A549 (cell line): ENCODE results near the gene CACNA1G.
A peak's percentile ranks its signal among the peaks of the same experiment; 100 is the strongest.

Experiments
- BHLHE40 ChIP-seq: IDR thresholded peaks from 2 replicates; pipeline ENCODE4 v1.6.1; 2012; ENCODE audit warnings: low read depth, low read length, inconsistent platforms
- EHF ChIP-seq: fragments of 250-450 bp; sonication (Bioruptor Pico); IDR thresholded peaks from 2 replicates; pipeline ENCODE4 v1.5.0; 2020; ENCODE audit warnings: mild to moderate bottlenecking
- EP300 ChIP-seq, 2 experiments: fragments of >200 bp; sonication (Bioruptor Twin); formaldehyde crosslinking; IDR thresholded peaks; 2 replicates in 1 of 2; 3 replicates in 1 of 2; pipeline ENCODE4 v1.6.1; 2016 to 2017
- FOSL2 ChIP-seq, 2 experiments: fragments of 450-650 bp in 1 of 2; fragments of >200 bp in 1 of 2; sonication (Bioruptor Twin) in 1 of 2; formaldehyde crosslinking; IDR thresholded peaks; 2 replicates each; pipeline versions ENCODE4 v1.5.0 to v1.6.1; 2016 to 2020; ENCODE audit warnings: mild to moderate bottlenecking in 1 of 2, moderate library complexity in 1 of 2
- HDAC2 ChIP-seq: fragments of 200-600 bp; sonication (generic); IDR thresholded peaks from 2 replicates; pipeline ENCODE4 v1.6.1; 2016
- NFE2L2 ChIP-seq: fragments of 150-350 bp; conservative IDR thresholded peaks from 2 replicates; pipeline ENCODE4 v1.6.1; 2014; ENCODE audit warnings: low read length
- POLR2A ChIP-seq: IDR thresholded peaks from 2 replicates; pipeline ENCODE4 v1.6.1; 2012; ENCODE audit warnings: mild to moderate bottlenecking, low read length
- POLR2AphosphoS2 ChIP-seq: conservative IDR thresholded peaks from 2 replicates; pipeline ENCODE4 v1.6.1; 2012; ENCODE audit warnings: low read length, improper control_type of control experiment, inconsistent platforms
- RAD21 ChIP-seq, 2 experiments: fragments of >200 bp in 1 of 2; sonication (Bioruptor Twin) in 1 of 2; formaldehyde crosslinking in 1 of 2; IDR thresholded peaks in 1 of 2; conservative IDR thresholded peaks in 1 of 2; 2 replicates in 1 of 2; 3 replicates in 1 of 2; pipeline ENCODE4 v1.6.1; 2012 to 2018; ENCODE audit warnings: inconsistent platforms in 1 of 2
- SREBF2 ChIP-seq: fragments of 450-650 bp; IDR thresholded peaks from 2 replicates; pipeline ENCODE4 v1.6.1; 2014; ENCODE audit warnings: mild to moderate bottlenecking, moderate library complexity
- TP53 ChIP-seq: fragments of 250-450 bp; sonication (Bioruptor Pico); IDR thresholded peaks from 2 replicates; pipeline ENCODE4 v1.5.0; 2021; ENCODE audit warnings: mild to moderate bottlenecking, moderate library complexity
- ZC3H11A ChIP-seq: fragments of 450-650 bp; IDR thresholded peaks from 2 replicates; pipeline ENCODE4 v1.6.1; 2014; ENCODE audit warnings: antibody characterized with exemption, mild to moderate bottlenecking
- TF ChIP-seq, protein P1 (sequence below): fragments of >200 bp; sonication (Bioruptor Twin); formaldehyde crosslinking; IDR thresholded peaks from 3 replicates; pipeline ENCODE4 v1.5.1; 2016
- TF ChIP-seq, protein P2 (sequence below): fragments of 250-450 bp; sonication (Bioruptor Pico); IDR thresholded peaks from 2 replicates; pipeline ENCODE4 v1.5.0; 2021; ENCODE audit warnings: mild to moderate bottlenecking, moderate library complexity, borderline replicate concordance

DNA sequence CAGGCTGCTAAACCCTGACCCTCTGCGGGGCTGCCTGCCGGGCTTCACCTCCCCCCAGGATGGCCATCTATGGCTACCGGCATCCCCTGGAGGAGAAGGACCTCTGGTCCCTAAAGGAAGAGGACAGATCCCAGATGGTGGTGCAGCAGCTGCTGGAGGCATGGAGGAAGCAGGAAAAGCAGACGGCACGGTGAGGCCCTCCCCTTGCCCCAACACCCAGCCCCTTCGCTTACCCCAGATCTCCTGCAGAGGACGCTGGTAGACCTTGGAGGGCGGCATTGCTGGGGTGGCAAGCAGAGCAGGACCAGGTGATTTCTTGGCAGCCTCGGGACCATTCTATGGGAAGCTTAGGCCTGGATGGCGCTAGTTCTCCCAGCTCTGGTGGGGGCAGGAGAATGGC lies 98.7 kb downstream of the CACNA1G start:
- no peak for TF ChIP-seq ZC3H11A
- no peak for TF ChIP-seq POLR2A
- no peak for TF ChIP-seq FOSL2 (IDR thresholded peaks at IDR 0.05)
- TF ChIP-seq FOSL2 (CRISPR knock-in tag; IDR thresholded peaks at IDR 0.05) = no peak
- TF ChIP-seq, protein P1, sequence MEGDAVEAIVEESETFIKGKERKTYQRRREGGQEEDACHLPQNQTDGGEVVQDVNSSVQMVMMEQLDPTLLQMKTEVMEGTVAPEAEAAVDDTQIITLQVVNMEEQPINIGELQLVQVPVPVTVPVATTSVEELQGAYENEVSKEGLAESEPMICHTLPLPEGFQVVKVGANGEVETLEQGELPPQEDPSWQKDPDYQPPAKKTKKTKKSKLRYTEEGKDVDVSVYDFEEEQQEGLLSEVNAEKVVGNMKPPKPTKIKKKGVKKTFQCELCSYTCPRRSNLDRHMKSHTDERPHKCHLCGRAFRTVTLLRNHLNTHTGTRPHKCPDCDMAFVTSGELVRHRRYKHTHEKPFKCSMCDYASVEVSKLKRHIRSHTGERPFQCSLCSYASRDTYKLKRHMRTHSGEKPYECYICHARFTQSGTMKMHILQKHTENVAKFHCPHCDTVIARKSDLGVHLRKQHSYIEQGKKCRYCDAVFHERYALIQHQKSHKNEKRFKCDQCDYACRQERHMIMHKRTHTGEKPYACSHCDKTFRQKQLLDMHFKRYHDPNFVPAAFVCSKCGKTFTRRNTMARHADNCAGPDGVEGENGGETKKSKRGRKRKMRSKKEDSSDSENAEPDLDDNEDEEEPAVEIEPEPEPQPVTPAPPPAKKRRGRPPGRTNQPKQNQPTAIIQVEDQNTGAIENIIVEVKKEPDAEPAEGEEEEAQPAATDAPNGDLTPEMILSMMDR = no peak
- no peak for TF ChIP-seq EHF (CRISPR knock-in tag)
- no peak for TF ChIP-seq TP53 (CRISPR knock-in tag)
- TF ChIP-seq POLR2AphosphoS2 = no peak
- no peak for TF ChIP-seq EP300 (IDR thresholded peaks at IDR 0.05)
- peak in 1 of 2 experiments; percentile 48; a peak in 2 of 5 replicates for TF ChIP-seq RAD21 (conservative IDR thresholded peaks at IDR 0.05 in 1 of 2, IDR thresholded peaks at IDR 0.05 in 1 of 2)
- no peak for TF ChIP-seq BHLHE40
- TF ChIP-seq SREBF2 = no peak
- TF ChIP-seq HDAC2 = no peak
- TF ChIP-seq, protein P2, sequence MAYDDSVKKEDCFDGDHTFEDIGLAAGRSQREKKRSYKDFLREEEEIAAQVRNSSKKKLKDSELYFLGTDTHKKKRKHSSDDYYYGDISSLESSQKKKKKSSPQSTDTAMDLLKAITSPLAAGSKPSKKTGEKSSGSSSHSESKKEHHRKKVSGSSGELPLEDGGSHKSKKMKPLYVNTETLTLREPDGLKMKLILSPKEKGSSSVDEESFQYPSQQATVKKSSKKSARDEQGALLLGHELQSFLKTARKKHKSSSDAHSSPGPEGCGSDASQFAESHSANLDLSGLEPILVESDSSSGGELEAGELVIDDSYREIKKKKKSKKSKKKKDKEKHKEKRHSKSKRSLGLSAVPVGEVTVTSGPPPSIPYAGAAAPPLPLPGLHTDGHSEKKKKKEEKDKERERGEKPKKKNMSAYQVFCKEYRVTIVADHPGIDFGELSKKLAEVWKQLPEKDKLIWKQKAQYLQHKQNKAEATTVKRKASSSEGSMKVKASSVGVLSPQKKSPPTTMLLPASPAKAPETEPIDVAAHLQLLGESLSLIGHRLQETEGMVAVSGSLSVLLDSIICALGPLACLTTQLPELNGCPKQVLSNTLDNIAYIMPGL = no peak
- no peak for TF ChIP-seq NFE2L2
